ENCODE data around the gene LDLR. TPM values are rescaled to one million over a fixed set of nuclear protein-coding genes. Genes with fewer than 3 reads are reported as not detected.

The LDLR gene
- total RNA-seq, 1 experiment from 2014 or later, result 127 TPM

GRCh38 chr19:11130824-11131455 lies 41.7 kb downstream of the LDLR start:
- no peak overlapping the region for H3K27ac Mint-ChIP-seq (ENCODE audit: low read depth, unreplicated experiment)
- intact Hi-C loops (cut with micrococcal nuclease), result loop anchor here (1.0 to 10.0 kb wide), 2 partner anchors 95 to 314 kb away; no protein-coding TSS in a partner anchor
- H3K27me3 Mint-ChIP-seq (ENCODE audit: insufficient read depth, unreplicated experiment), result no peaks in the 10 kb centered on the region
- ChIA-PET CTCF (interaction anchor here (0.6 to 6.1 kb wide), 8 partner anchors 12 to 881 kb away, joined by 3 to 63 read pairs (median 4); no protein-coding TSS in a partner anchor), POLR2A (no interaction called here)
- peak; percentile 66 for DNase-seq (ENCODE audit: unreplicated experiment)
- BruUV-seq (replicated peaks), result no TSS peak
- H3K9me3 Mint-ChIP-seq (ENCODE audit: unreplicated experiment), result no peaks in the 10 kb centered on the region
- no peaks in the 10 kb centered on the region for H3K4me1 Mint-ChIP-seq (ENCODE audit: insufficient read depth, unreplicated experiment)
- H3K4me3 Mint-ChIP-seq (ENCODE audit: unreplicated experiment), result no peak overlapping the region
- H3K36me3 Mint-ChIP-seq (ENCODE audit: insufficient read depth, unreplicated experiment), result peaks cover 98% of the 10 kb centered on the region
- TF ChIP-seq CTCF (IDR thresholded peaks at IDR 0.05; ENCODE audit: unreplicated experiment), result peak; percentile 74

- intact Hi-C loops (cut with micrococcal nuclease), result loop anchor here (1.0 to 10.0 kb wide), 2 partner anchors 95 to 313 kb away; no protein-coding TSS in a partner anchor
- H3K27ac Mint-ChIP-seq (ENCODE audit: low read depth, unreplicated experiment), result no peak overlapping the region
- H3K36me3 Mint-ChIP-seq (ENCODE audit: insufficient read depth, unreplicated experiment), result peaks cover 97% of the 10 kb centered on the region
- no peaks in the 10 kb centered on the region for H3K9me3 Mint-ChIP-seq (ENCODE audit: unreplicated experiment)
- no peak overlapping the region for H3K4me3 Mint-ChIP-seq (ENCODE audit: unreplicated experiment)
- no peak for TF ChIP-seq CTCF (IDR thresholded peaks at IDR 0.05; ENCODE audit: unreplicated experiment)
- no peaks in the 10 kb centered on the region for H3K27me3 Mint-ChIP-seq (ENCODE audit: insufficient read depth, unreplicated experiment)
- no peaks in the 10 kb centered on the region for H3K4me1 Mint-ChIP-seq (ENCODE audit: insufficient read depth, unreplicated experiment)
- no TSS peak for BruUV-seq (replicated peaks)
- DNase-seq (ENCODE audit: unreplicated experiment), result no peak
- ChIA-PET CTCF (interaction anchor here (0.6 to 1.4 kb wide), 5 partner anchors 12 to 882 kb away, joined by 3 to 4 read pairs (median 3); no protein-coding TSS in a partner anchor), POLR2A (no interaction called here)
Observed at GRCh38 chr19:11131471-11131870, 42.2 kb downstream of the LDLR start.

- DNase-seq (ENCODE audit: unreplicated experiment), result no peak
Observed at GRCh38 chr19:11136400-11137101, 47.3 kb downstream of the LDLR start.

More at GRCh38 chr19:11136400-11137101, 47.3 kb downstream of the LDLR start:
- POLR2A ChIA-PET, result interaction anchor here (1.0 to 3.1 kb wide), 6 partner anchors 16 to 238 kb away, joined by 3 to 34 read pairs (median 5); partner anchors contain the start of genes CCDC159, SWSAP1 and TMEM205
- Mint-ChIP-seq H3K27me3 (ENCODE audit: insufficient read depth, unreplicated experiment) (no peaks in the 10 kb centered on the region), H3K27ac (ENCODE audit: low read depth, unreplicated experiment) (peak overlapping the region; percentile 61), H3K9me3 (ENCODE audit: unreplicated experiment) (no peaks in the 10 kb centered on the region), H3K4me1 (ENCODE audit: insufficient read depth, unreplicated experiment) (peaks cover 21% of the 10 kb centered on the region), H3K4me3 (ENCODE audit: unreplicated experiment) (no peak overlapping the region), H3K36me3 (ENCODE audit: insufficient read depth, unreplicated experiment) (peaks cover 58% of the 10 kb centered on the region)
- TF ChIP-seq CTCF (IDR thresholded peaks at IDR 0.05; ENCODE audit: unreplicated experiment), result no peak
- CTCF ChIA-PET, result interaction anchor here (1.3 to 3.8 kb wide), 4 partner anchors 11 to 83 kb away, joined by 5 to 41 read pairs (median 14); no protein-coding TSS in a partner anchor
- intact Hi-C loops (cut with micrococcal nuclease), result loop anchor here (1.0 to 10.0 kb wide), 4 partner anchors 67 to 451 kb away; no protein-coding TSS in a partner anchor
- BruUV-seq (replicated peaks), result no TSS peak

Measured in MCF 10A (cell line).